Measurements from ENCODE around the gene SLX9.

The SLX9 gene

DNA sequence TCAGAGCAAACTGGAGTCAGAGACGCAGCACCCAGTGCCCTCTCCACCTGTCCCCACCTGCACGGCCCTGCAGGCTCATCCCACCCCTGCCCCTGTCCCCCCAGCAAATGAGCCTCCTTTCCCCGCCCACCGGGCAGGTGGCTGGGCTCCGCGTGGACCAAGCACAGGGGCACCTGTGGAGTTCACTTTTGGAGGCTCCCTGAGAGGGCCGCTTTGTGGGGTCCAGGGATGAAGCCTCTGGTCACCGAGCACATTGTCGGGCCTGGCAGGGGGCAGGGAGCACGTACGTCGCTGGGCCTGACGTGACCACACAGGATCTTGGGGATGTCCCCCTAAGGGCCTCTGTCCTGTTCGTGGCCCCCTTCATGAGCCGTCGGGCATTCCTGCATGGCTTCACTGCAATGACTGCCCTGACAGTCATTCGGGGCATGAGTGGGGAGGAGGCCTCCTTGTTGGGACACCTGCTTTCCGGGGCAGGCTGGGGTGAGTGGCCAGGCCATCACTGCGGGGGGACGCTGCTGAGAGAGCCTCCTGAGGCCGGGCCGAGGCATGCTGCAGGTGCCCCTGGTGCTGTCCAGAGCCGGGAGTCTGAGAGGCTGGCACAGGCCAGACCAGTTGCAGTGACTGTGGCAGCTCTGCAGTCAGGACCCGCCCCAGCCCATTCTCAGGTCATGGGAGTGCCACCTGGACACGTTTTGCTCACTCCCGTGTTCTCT is 19.7 kb downstream of the SLX9 start:
- DNase-seq (ENCODE audit: low read depth, low spot score), result no peak

DNA sequence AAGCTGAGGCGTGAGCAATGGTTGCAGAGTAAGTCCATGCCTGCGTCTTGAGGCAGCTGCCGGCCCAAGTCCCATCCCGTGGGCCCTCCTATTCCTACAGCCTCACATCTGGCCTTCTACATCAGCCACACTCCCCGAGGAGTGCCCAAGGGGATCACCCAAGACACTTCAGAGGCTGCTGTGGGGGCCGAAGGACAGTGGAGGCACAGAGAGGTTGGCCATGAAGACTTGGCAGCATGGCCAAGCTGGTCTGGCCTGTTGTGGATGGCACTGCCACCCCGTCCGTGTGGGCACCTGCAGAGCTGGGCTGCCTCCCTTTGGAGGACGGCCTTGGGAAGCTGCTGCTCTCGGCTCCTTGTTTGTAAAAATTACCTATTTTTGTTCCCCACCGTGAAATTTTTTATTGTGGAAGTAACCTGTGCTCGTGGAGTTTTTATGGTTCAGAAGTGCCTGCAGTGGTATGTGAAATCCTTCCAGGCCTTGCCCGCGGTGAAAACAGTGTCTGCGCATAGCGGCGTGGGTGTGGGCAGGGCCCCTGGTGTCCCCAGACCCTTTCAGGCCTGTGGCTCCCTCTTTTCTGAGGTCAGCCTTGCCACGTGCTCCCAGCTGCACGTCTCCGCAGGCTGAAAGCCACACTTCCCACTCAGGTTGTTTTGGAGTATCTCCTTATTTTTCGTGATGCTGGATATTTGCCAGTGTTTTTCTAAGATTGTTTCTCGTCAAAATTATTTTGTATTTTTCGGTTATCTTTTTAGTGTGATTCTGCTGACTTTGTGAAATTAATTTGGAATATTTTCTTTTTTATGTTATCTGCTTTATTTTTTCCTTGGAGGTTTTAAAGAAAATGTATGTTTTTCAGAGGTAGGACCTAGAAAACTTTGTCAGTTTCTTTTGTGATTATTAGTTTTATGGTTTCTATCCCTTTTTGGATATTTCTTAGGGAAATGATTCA is 20.6 kb downstream of the SLX9 start:
- no peak for DNase-seq (ENCODE audit: low read depth, low spot score)

DNA sequence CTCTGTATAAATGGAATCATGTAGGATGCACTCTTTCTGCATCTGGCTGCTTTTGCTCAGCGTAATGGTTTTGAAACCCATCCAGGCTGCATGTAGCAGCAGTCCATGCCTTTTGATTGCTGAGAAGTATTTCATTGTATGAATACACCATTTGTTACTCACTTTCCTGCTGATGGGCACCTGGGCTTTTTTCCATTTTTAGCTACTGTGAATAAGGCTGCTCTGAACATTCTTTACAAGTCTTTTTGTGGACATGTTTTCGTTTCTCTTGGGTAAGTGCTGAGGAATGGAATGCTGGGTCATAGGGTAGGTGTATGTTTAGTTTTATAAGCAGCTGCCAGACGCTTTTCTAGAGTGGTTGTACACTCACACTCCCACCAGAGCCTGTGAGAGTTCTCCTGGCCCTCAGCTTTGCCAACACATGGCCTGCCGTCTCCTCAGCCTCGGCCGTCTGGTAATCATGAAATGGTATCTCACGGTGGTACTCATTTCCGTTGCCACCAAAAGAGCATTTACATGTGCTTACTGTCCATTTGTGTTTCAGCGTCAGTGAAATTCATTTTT is 22.7 kb downstream of the SLX9 start:
- no peak for DNase-seq (ENCODE audit: low read depth, low spot score)

DNA sequence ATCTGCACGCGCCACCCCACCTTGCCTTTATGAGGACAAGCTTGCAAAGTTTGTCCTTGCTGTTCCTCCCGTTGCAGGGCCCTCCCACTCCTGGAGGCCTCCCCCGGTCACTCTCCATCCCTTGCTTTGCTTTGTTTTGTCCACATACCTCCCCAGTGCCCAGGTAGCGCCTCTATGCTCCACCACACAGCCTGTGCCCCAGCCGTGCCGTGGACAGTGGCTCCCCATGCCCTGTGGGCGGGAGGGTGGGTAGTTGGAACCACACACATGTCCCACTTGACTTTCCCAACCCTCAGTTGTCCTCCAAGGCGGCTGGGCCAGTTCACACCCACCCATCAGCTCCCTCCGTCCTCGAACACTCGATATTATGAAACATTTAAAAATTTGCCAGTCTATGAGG is 24.6 kb downstream of the SLX9 start:
- DNase-seq (ENCODE audit: low read depth, low spot score), result no peak

DNA sequence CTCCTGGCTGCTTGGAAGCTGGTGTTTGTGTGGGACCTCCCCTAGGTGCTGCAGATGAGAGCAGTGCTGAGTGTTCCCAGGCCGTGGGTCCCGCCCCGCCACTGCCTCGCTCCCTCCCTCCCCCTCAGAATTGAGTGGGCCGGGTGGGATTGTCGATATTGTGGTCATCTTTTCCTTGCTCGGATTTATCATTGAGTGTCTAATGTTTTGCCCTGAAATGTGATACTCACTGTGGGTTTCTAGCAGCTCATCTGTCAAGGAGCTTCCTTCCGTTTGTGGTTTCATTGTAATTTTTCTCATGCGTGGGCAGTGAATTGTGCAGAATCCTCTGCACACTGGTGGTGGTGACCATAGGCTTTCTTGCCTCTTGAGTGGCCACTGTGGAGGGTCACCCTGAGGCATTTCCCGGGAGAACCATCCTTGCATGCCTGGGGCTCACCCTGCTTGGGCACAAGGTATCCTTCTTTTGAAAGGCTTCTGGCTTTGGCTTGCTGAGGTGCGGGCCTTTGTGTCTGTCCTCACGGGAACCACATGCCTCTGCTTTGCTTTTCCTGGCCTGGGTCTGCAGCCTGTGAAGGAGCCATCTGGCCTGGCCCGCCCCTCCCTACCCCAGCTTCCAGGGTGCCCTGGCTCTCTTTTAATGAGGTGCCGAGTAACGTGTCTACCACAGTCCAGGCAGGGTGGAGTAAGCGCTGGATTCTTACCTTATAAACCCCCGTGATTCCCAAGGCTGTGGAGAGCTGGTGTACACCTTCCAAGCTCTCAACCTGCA is 25.6 kb downstream of the SLX9 start:
- DNase-seq (ENCODE audit: low read depth, low spot score), result no peak

DNA sequence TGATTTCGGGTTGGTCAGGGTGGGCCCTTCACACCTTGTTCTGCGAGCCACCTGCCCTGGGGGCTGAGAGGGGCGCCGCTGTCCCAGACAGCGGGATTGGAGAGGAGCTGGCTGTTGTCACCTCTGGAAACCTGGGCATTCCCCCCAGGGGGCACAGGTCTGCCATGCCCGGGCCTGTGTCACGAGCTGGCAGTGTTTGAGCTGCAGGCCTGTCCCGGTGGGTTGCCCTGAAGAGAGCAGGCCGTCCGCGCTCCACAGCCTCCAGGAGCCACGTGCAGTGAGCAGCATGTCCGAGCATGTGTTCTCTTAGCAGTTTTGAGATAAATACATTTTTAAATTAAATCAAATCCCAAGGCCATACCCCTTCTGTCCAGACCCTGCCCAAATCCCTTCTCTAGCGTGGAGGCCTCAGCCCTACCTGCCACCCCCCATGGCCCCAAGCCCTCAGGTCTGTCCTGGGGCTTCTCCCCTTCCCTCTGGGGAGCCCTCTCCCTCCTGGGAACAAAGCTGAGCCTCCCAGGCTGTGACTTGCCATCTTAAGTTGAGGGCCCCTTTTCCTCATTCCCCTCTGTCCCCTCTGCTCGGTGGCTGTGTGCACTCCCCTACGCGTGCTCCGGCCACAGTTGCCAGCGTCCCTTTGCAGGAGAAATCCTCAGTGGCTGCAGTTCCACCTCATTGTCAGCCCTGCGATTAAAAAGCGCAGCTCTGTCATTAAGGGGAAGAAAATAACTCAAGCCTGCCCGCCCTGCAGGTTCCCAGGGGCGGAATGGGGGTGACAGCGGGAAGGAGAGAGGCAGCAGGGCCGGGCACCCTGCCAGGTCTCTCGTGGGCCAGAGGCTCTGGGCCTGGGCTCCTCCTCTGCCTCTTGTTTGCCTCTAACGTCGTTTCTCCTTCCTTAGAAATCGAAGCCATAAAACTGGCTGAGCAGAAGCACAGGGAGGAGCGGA is 26.6 kb downstream of the SLX9 start:
- DNase-seq (ENCODE audit: low read depth, low spot score), result no peak

DNA sequence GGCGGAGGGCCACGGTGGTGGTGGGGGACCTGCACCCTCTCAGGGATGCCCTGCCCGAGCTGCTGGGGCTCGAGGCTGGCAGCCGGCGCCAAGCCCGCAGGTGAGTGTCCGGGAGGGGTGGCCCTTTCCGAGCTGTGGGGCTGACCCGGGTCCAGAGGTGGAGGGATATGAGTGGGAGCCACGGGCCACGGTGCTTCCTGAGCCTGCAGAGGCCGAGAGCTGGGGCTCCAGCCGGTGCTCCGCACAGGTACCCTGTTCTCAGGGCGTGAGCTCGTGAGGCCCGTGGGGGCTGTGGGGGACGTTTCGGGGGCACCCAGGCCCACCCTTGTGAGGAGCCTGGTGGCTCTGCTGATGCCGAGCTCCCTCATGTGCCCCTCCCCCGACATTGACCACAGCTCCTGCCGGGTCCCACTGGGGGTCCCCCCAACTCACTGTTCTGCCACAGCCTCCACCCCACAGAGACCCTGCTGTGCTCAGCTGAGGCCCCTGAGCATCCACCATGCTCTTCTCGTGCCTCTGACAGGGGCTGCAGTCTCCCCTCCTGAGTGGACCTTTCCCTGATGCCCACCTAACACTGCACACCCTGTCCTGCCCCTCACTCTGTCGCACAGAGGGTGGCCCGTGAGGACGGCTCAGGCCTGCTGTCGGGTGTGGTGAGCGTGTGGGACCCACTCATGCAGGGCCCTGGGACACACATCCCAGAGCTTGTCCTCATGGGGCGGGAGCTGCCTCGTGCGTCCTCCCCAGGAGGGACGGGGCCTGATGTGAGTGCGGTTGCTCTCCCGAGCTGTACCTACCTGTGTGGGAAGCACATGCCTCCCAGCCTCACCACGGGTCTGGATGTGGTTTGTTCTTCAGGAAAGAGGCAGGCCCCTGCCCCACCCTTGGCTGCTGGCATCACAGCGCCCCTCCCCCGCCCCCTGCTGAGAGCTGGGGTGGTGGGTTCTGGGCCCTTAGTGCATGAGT is 27.5 kb downstream of the SLX9 start:
- no peak for DNase-seq (ENCODE audit: low read depth, low spot score)

DNA sequence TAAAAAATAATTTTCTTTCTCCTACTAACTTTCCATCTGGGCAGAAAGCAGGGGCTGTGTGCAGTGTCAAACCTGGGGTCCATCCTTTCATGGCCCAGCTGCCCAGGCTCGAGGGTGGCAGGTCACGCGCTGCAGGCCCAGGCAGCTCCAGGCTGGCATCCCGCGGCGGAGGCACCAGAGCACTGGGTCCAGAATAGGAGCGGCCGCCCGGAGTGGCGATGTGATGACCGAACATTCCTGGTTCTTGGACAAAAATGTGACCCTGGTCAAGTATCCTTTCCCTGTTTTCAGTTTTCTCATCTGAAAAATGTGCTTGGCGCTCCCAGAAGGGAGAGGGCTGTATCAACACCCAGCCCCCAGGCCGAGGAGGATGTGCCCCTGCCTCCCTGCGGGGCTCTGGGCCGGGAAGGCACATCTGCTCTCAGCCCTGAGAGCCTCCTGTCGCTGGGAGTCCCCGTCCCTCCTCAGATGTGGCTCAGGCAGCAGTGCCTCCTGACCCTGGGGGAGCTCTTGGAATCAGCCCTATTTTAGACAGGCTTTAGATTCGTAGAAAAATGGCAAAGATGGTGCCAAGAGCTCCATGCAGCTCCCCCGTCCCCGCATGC is 29.3 kb downstream of the SLX9 start:
- no peak for DNase-seq (ENCODE audit: low read depth, low spot score)

DNA sequence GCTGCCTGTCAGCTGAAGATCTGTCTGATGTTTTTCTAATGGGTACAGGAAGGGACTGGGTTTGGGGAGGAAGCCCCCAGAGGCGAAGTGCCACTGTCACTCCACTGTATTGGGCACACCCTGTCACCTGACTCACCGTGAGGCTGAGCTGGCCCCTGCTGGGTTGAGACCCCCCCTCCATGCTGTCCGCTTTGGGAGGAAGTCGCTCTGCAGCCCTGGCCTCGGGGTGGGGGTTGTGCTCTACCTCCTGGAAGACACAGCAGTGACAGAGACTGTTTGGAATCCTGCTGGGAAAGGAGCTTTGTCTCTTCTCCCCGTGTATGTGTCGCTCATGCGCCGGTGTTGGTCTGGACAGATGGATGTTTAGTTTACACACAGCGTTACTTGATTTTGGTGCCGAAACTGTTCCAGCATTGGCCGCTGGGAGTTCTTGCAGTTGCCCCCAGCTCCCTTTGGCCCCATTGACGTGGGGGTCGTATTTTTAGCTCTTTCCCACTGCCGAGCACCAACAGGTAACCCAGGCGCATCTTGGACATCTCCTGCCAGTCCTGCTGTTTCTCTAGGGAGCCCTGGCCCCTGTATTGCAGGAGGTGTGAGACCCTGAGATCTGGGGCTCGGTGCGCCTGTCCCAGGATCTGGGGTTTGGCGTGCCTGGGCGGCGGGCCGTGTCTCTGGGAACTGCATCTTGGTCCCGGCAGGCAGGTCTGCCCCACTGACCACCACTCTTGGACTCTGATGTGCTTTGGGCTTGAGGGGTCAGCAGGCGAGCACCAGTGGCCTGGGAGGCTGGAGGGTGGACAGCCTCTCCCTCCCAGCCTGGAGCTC is 30.3 kb downstream of the SLX9 start:
- DNase-seq (ENCODE audit: low read depth, low spot score), result no peak

DNA sequence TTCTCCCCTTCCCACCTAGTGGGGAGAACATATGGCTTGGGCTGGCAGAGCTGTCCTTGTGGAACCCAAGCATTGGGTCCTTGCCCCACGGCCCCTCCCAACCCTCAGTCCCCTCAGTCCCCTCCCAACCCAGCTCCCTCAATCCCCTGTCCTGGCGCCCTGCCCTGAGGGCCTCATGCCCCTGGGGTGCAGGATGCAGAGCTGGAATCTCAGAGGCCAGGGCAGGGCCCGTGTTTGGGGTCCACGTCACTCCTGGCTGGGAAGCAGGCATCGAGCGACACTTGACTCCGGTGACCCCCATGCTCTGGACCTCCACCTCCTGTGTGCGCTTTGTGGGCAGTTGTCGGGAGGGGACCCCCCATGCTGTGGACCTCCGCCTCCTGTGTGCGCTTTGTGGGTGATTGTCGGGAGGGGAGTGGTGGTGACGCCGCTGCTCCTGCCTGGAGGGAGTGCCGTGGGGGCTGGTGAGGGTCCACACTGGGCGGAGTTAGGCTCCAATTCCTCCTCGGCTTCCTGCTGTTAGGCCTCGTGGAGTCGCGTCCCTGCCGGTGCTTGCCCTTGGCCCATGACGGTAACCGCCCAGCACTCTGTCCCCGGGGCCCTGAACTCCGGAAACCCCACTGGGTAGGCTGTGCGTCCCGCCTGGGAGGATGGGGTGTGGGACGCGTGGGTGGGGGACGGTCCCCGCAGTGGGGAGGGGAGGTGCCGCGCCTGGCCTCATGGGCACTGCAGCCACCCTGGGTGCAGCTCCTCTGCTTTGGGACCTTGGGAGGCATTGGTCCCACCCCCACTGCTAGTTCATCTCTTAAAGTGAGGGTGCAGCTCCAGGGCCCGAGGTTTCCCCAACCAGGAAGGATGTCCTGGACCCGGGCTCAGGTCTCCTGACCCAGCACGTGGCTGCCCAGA is 31.2 kb downstream of the SLX9 start:
- no peak for DNase-seq (ENCODE audit: low read depth, low spot score)

DNA sequence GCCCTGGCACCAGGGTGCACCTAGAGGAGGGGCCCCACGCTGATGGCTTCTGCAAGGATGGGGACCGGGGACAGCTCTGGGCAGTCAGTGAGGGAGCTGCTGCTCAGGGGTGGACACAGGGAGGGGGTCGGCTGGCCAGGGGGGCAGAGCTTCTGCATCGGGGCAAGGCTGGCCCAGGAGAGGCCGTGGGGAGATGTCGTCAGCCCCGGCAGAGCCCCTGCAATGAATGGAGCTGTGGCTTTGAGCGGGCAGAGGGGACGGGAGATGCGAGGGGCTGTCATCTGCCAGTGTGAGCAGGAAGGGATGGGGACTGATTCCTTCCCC is 31.8 kb downstream of the SLX9 start:
- no peak for DNase-seq (ENCODE audit: low read depth, low spot score)

DNA sequence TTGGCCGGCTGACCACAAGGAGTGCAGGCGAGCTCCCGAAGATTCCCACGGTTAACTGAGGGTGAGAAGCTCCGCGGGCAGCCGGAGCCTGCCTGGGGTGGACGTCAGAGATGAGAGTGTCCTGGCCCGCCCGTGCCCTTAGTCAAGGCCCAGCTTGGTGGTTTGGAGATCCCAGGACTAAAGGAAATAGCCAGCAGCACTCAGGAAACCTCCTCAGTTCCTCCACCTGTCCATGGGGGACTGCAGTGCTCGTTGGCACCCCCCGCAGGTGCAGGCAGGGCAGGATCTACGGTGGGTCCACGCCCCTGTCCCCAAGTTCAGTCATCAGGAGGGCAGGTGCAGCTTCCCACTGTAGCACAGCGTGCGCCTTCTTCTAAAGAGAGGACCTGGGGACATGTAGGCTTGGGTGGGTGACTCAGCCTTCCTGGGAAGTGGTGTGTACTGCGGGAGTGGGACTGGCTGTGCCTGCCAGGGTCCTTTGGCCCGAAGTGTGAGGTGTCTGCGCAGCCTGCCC is 32.5 kb downstream of the SLX9 start:
- DNase-seq (ENCODE audit: low read depth, low spot score), result no peak

DNA sequence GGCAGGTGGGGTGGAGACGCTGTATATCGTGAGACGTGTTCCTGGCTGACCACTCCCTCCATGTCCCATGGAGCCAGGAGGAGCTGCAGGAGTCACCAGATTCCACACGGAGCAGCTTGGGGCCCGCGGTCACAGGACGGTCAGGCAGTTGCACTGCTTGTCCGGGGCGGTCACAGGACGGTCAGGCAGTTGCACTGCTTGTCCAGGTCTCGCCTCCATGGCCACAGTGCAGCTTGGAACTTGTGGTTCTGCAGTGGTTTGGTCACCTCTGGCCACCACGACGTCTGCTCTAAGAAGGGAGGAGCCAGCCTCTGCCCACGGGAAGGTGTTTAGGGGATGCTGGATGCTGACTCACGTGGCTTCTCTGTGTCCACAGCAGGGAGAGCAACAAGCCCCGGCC is 33.0 kb downstream of the SLX9 start:
- DNase-seq (ENCODE audit: low read depth, low spot score), result no peak

DNA sequence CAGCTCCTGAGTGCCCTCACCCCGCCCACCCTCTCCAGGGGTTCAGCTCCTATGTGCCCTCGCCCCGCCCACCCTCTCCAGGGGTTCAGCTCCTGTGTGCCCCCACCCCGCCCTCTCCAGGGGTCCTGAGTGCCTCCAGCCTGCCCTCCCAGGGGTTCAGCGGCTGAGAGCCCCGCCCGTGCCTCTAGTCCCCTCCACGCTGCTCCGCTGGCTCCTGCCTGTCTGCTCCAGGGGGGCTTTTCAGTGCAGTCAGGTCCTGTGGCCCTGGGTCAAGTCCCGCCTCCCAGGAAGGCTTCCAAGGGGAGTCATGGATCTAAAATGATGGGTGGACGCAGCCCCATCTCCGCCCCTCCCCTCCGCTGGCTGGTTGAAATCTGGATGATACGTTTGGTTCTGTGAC is 33.8 kb downstream of the SLX9 start:
- DNase-seq (ENCODE audit: low read depth, low spot score), result no peak

DNA sequence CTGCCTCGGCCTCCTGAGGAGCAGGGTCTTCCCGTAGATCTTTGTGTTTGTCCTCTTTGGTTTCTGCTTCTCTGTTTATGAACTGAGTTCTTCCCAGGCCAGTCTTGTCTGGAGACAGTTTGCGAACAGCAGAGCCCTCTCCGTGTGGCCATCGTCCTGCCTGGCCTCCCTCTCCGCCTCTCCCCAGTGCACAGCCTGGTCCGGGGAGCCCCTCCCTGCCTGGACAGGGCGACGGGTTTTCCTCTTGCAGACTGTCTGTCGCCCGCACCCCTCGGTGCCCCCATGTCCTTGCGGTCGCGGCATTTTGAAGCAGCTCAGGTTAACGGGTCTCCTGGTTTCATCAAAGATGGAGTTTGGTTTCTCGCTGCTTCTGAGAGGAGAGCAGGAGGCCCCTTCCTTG is 34.8 kb downstream of the SLX9 start:
- no peak for DNase-seq (ENCODE audit: low read depth, low spot score)

DNA sequence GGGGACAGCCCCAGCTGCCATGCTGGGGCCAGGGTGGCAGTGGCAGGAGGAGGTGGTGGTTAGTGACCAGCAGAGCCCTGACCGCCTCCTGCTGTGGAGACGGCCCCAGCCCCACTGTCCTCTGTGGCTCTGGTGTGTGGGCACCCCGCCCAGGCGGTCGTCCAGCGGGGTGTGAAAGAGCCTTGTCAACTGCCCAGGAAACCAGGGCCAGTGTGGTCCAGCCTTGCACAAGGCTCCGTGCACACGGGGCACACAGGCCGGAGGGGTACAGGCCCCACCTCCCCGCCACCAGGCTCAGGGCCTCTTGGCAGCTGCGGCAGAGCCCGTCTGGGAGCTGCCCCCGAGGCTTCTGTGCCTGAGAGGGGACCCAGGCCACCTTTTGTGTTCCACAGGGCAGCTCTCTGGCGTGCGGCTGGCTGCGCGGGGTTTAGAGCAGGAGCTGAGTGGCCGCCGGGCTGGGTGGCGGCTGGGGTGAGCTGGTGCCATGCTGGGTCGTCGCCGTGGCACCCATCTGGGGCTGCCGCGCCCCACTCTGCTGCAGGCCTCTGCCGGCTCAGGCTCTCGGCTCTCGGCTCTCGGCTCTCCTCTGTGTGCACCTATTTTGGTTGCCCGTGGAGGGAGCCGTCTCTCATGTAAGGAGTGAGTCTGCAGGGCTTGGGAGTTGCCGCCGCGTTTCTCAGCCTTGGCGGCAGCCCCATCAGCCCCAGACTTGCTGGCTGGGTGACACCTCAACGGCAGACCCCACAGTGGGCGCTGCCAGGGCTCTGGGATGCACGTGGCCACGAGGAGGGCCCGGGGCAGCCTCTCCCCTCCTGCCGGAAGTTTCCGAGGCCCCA is 36.1 kb downstream of the SLX9 start:
- DNase-seq (ENCODE audit: low read depth, low spot score), result no peak
